ENCODE data around the gene PSMB9. TPM values are rescaled to one million over a fixed set of nuclear protein-coding genes. Genes with fewer than 3 reads are reported as not detected.

Gene PSMB9
- 16.5 to 22.1 TPM (median 17.2 TPM) in 5 replicates for total RNA-seq (2022; extraction: Qiagen RNA extraction; ENCODE audit: low read depth)

DNA sequence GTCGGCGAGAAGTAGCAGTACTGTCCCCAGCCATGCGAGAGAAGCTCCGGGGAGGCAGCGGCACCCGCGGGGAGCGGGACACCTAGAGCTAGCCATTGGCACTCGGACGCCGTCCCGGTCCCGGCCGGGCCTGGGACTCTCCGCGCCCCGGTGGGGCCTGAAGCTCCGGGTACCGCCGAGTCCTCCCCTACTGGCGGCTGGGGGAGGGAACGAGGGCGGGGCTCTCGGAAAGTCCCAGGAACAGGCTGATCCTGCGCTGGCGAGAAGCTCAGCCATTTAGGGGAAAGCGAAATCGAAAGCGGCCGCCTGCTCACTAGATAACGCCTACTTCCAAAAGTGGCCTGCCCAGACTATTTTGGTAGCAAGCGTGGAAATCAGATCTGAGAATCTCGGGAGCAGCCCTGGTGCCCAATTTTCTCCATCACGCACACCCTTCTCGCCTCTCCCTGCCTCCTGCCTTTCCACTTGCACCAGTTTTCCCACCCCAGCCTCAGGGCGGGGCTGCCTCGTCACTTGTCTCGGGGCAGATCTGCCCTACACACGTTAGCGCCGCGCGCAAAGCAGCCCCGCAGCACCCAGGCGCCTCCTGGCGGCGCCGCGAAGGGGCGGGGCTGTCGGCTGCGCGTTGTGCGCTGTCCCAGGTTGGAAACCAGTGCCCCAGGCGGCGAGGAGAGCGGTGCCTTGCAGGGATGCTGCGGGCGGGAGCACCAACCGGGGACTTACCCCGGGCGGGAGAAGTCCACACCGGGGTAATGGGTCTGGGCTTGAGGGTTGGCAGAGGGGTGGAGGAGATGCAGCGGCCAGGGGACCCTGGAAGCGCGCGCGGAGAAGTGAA lies at the start of gene PSMB9, which contains the start of gene TAP1:
Gene PSMB9 (plus strand): TSS at position 652 of the 835 bp plus-strand sequence. CDS start 38 bp downstream, at position 690.
Gene TAP1 (minus strand): TSS at position 164 of the 835 bp plus-strand sequence. CDS start 68 bp downstream, at position 96.

DNA sequence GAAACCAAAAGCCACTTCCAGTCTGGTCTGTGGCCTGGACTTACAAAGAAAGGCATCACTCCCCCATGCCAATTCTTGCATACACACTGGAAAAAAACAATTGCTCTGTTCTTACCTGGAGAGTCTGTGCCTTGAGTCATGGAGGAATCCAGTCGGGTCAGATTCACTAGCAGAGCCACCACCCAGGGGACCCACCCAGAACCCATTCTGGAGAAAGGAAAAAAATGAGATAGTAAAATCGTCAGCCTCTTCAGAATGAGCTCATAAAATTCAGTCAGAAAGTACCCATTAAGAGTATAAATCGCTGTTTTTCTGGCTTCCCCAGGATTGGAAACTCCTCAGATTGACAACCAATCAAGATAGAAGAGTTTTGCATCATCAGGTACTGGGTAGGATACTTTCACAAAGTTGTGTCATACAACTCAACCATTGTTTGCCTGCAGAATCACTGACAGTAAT lies 37.2 kb upstream of the PSMB9 start, which contains the start of gene HLA-DOB:
Gene HLA-DOB (minus strand): TSS at position 257 of the 459 bp plus-strand sequence. CDS start 51 bp downstream, at position 206.

DNA sequence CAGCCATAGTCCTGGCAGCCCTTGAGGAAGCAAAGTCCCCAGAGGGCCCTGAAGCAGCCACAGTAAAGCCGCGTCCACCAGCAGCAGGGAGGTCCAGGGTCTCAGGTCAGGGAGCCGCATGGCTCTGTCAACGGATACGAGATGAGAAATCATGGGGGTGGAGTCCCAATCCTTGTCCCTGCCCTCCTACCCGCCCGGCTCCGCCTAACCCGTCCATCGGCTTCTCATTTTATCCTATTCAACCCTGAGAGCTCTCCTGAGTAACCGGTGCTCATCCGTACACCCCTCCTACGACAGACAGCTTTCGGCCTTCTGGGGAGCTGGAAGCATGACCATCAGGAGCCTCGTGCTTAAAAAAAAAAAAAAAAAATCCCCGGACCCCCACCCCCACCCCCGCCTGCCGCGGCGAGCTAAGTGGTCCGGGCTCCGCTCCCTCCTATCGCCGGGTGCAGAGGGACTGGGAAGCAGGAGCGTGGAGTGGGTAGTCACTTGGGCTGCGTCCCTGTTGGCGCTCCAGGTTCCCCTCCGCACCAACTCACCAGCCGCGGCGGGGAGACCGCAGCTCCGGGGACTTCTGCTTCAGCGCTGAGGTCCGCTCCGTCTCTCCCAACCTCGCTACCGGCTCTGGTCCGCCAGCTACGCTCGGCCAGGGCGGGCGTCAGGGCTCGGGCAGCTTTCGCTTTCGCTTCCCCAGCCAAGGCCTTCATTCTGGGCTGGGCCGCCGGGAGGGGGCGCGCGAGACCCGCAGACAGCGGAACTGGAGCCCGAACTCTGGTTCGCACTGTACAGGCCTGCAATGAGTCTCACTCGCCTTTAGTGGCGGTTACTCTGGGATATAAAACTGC lies 15.7 kb upstream of the PSMB9 start, which contains the start of gene TAP2:
Gene TAP2 (minus strand): TSS at position 626 of the 845 bp plus-strand sequence. CDS start 506 bp downstream, at position 120.

DNA sequence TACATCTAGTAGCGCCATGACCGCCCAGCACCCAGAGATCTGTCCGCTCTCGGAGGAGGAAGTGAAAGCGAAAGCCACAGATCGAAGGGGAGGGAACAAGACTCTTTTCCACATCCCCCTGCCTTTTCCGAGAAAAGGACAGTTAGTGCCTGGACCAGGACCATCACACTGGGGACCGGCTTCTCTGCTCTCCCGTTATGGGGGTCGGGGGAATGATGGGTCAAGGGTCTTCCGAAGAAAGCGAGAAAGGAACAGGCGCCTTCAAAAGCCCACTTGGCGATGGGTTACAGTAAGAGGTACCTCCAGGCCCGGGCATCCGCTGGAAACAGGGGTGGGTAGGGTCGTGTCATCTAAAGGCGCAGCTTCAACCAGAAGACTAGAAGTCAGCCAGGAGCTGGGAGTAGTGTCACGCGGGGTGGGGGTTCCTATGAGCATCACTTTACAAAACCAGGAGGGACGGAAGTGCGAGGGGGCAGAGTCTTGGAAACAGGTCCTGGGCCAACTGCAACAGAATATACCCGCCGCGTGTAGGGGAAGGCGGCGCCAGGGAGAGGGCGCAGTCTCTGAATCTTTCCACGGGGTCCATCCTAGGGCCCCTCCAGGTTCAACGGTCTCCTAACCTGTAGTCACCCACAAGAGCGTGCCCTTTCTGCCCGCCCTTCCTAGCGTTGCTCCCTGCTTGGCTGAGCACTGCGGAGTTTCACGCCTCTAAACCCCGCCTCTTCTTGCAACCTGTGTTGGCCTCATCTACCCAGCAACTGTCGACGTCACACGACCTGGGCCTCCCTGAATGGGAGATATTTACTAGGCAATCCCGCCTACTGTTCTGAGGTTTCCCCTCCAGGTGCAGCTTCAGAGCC lies 9.8 kb upstream of the PSMB9 start, which contains the start of gene PSMB8:
Gene PSMB8 (minus strand): TSS at position 69 of the 860 bp plus-strand sequence. CDS start 51 bp downstream, at position 18.

Other genes with a start within 250 kb of the PSMB9 start
- gene HLA-DQA1, start 216.8 kb upstream of the PSMB9 start, total RNA-seq (2022; extraction: Qiagen RNA extraction; ENCODE audit: low read depth): not detected in 5 replicates
- gene HLA-DQB1, start 187.5 kb upstream of the PSMB9 start, total RNA-seq (2022; extraction: Qiagen RNA extraction; ENCODE audit: low read depth): not detected in 5 replicates
- gene HLA-DQA2, start 112.8 kb upstream of the PSMB9 start, total RNA-seq (2022; extraction: Qiagen RNA extraction; ENCODE audit: low read depth): not detected in 5 replicates
- not detected in 5 replicates for gene HLA-DQB2, start 90.7 kb upstream of the PSMB9 start, total RNA-seq (2022; extraction: Qiagen RNA extraction; ENCODE audit: low read depth)
- gene HLA-DOB, start 37.2 kb upstream of the PSMB9 start, total RNA-seq (2022; extraction: Qiagen RNA extraction; ENCODE audit: low read depth): 0.07 to 0.30 TPM (median 0.16 TPM) in 4 of 5 replicates, not detected in the other
- 15.5 to 21.9 TPM (median 20.9 TPM) in 5 replicates for gene TAP2, start 15.5 kb upstream of the PSMB9 start, total RNA-seq (2022; extraction: Qiagen RNA extraction; ENCODE audit: low read depth)
- gene PSMB8, start 10.1 kb upstream of the PSMB9 start, total RNA-seq (2022; extraction: Qiagen RNA extraction; ENCODE audit: low read depth): 19.1 to 25.3 TPM (median 21.4 TPM) in 5 replicates
- 27.3 to 36.0 TPM (median 34.2 TPM) in 5 replicates for gene TAP1, start 488 bp upstream of the PSMB9 start, total RNA-seq (2022; extraction: Qiagen RNA extraction; ENCODE audit: low read depth)
- gene HLA-DMB, start 86.8 kb downstream of the PSMB9 start, total RNA-seq (2022; extraction: Qiagen RNA extraction; ENCODE audit: low read depth): 1.2 to 2.3 TPM (median 1.7 TPM) in 5 replicates
- 2.2 to 3.7 TPM (median 3.3 TPM) in 5 replicates for gene HLA-DMA, start 98.9 kb downstream of the PSMB9 start, total RNA-seq (2022; extraction: Qiagen RNA extraction; ENCODE audit: low read depth)
- 130 to 163 TPM (median 144 TPM) in 5 replicates for gene BRD2, start 114.4 kb downstream of the PSMB9 start, total RNA-seq (2022; extraction: Qiagen RNA extraction; ENCODE audit: low read depth)
- not detected in 5 replicates for gene HLA-DOA, start 155.4 kb downstream of the PSMB9 start, total RNA-seq (2022; extraction: Qiagen RNA extraction; ENCODE audit: low read depth)
- 0.10 TPM in 1 of 5 replicates, not detected in the others for gene HLA-DPA1, start 219.5 kb downstream of the PSMB9 start, total RNA-seq (2022; extraction: Qiagen RNA extraction; ENCODE audit: low read depth)
- gene HLA-DPB1, start 221.8 kb downstream of the PSMB9 start, total RNA-seq (2022; extraction: Qiagen RNA extraction; ENCODE audit: low read depth): not detected in 5 replicates

All from A549 treated with DMSO at 1 μM for 4 hours (cell line).